NCI-H2196 (cell line): Measurements from ENCODE around the gene MAGEA11.
"Not testable (repeated sequence)": the region's sequence is repeated elsewhere in the genome, so short reads cannot be mapped to it uniquely, and the experiment has no call there.

Experiments used
- DNase-seq: peaks from one replicate; lab custom pipeline; 2025; ENCODE audit not compliant: unreplicated experiment; lab: John Stamatoyannopoulos, UW

The MAGEA11 gene

GRCh38 chrX:149717803-149718202 lies 5.9 kb downstream of the MAGEA11 start:
- no peak for DNase-seq

DNA sequence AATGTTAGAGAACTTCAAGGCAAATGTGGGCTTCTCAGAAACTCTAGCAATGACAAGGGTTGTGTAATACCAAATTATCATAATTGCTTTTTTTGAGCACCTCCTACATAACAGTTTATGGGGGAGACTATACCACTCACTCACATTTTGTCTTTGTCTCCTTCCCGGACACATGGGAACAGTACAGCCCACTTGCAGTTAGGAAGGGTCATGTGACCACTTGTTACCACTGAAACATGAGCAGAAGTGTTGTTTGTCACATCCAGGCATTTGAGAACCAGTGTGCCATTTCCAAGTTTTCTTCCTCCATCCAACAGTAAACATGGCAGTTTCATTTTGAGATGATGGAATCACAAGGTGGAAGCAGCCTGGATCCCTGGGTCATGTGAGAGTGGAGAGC lies 6.9 kb downstream of the MAGEA11 start:
- no peak for DNase-seq

DNA sequence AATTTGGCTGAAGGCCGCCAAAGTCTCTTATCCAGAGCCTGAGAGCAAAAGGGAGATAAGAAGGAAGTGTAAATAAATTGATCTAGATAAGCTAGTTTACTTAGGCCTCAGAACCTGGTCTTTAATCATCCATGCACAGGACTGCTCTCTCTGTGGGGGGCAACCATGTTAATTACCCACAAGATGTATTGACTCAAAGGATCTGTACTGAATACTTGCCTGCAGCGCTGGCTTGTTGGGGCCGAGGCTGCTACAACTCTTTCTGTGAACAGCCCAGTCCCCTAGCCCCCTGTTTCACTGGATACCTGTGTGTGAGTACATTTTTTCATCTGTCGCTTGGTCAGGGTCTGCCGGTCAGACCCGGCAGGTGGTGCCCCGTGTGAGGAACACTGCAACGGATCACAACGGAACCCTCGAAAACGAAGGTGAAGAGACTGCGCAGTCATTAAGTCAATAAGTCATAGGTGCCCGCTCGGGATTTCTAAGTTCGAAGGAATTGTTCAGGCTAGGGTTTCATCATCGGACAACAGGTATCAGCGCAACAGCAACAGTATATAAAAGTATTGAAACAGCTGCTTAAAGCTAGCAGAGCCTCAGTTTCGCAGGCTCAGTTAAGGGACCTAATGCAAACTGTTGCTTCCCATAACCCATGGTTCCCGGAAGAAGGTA lies 8.3 kb downstream of the MAGEA11 start:
- no peak for DNase-seq

GRCh38 chrX:149721241-149721640 lies 9.4 kb downstream of the MAGEA11 start:
- DNase-seq, result not testable (repeated sequence)

GRCh38 chrX:149721778-149722177 lies 9.9 kb downstream of the MAGEA11 start:
- no peak for DNase-seq

GRCh38 chrX:149723583-149724118 lies 11.8 kb downstream of the MAGEA11 start:
- DNase-seq, result not testable (repeated sequence)

DNA sequence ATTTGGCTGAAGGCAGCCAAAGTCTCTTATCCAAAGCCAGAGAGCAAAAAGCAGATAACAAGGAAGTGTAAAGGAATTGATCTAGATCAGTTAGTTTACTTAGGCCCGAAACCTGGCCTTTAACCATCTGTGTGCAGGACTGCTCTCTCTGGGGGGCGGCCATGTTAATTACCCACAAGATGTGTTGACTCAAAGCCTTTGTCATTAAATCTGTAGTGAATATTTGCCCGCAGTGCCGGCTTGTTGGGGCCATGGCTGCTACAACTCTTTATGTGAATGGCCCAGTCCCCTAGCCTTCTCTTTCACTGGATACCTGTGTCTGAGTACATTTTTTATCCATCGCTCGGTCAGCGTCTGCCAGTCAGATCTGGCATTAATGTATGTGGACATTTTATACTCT lies 15.4 kb downstream of the MAGEA11 start:
- not testable (repeated sequence) for DNase-seq

GRCh38 chrX:149742269-149742668 lies 30.4 kb downstream of the MAGEA11 start:
- DNase-seq, result not testable (repeated sequence)

DNA sequence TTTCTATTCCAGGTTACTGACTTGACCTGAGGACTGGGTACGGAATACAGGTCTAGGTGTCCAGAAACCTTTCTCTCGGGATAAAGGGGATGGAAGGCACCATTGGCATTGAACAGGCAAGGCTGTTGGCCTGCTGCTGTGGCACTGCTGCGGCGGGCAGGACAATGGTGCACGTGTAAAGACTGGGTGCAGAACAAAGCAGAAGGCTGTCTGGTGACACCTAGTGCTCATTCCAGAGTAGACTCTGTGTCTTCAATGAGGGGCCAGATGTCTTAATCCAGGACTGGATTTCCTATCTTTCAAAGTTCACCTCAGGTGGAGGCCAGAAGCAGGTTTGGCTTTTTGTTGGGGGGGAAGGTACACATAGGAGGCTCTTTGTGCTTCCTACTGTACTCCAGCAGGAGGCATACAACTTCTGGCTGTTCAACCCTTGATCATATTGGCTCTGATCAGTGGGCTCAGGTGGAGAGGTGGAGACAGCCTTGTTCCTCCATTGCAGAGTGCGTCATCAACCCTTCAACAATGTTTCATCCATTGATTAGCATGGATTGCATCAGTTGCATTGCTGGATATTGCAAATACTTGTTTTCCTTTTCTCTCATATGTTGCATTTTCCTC lies 34.6 kb downstream of the MAGEA11 start:
- DNase-seq, result not testable (repeated sequence)

GRCh38 chrX:149757206-149758067 lies 45.6 kb downstream of the MAGEA11 start:
- DNase-seq, result no peak

DNA sequence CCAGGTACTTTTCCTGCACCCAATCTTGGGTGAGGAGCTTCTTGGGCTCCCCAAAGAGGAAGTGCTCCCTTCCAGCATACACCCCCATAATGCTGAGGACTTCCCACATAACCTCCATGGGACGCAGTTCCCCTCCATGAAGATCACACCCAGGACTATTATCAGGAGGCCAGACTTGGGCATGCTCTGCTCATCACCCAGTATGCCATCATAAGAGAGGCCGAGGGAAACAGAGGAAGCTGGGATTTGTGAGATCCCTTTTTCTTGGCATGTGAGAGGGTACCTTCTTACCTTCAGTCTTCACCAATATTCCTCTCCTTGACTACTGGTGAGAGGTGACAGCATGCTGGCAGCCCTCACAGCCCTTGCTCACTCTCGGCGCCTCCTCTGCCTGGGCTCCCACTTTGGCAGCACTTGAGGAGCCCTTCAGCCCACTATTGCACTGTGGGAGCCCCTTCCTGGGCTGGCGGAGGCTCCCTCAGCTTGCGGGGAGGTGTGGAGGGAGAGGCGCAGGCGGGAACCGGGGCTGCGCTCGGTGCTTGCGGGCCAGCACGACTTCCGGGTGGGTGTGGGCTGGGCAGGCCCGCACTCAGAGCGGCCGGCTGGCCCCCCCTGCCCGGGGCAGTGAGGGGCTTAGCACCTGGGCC lies 46.3 kb downstream of the MAGEA11 start:
- no peak for DNase-seq

- not testable (repeated sequence) for DNase-seq
These were observed 46.8 kb downstream of the MAGEA11 start for GRCh38 chrX:149758715-149759078.

- DNase-seq, result no peak
These were observed 48.0 kb downstream of the MAGEA11 start for GRCh38 chrX:149759824-149760223.

GRCh38 chrX:149760965-149761364 lies 49.1 kb downstream of the MAGEA11 start:
- DNase-seq, result no peak

GRCh38 chrX:149761858-149762674 lies 50.2 kb downstream of the MAGEA11 start:
- DNase-seq, result not testable (repeated sequence)

GRCh38 chrX:149762696-149763614 lies 51.1 kb downstream of the MAGEA11 start:
- DNase-seq, result no peak
